GM10248 (cell line): Measurements from ENCODE around the gene LMF1.

Experiments
- CTCF ChIA-PET: fragments of 300-600 bp; sonication (Branson Sonifier 250); formaldehyde crosslinking; extraction: SDS; loops from one replicate; lab custom pipeline; 2021; ENCODE audit warnings: antibody characterized with exemption; lab: Yijun Ruan, JAX
- POLR2A ChIA-PET: fragments of 350-650 bp; sonication (Branson Sonifier 250); formaldehyde crosslinking; extraction: SDS; loops from one replicate; lab custom pipeline; 2020; ENCODE audit warnings: antibody characterized with exemption; lab: Yijun Ruan, JAX
- DNase-seq: peaks from one replicate; pipeline ENCODE4 v3.0.0; 2012; ENCODE audit errors: extremely low spot score
- TF ChIP-seq, protein P1 (sequence below): IDR thresholded peaks from 2 replicates; pipeline ENCODE4 v1.5.1; 2012; ENCODE audit warnings: mild to moderate bottlenecking, low read depth; ENCODE audit errors: extremely low read depth, missing control alignments, control extremely low read depth

LMF1 gene

DNA sequence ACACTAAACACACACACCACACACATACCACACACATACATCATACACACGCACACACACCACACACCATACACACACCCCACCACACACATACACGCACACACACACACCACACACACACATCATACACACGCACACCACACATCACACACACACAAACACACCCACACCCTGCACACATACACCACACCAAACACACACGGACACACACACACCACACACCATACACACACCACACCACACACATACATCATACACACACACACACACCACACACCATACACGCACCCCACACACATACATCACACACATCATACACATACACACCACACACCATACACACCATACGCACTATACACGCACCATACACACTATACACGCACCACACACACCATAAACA is 7.1 kb upstream of the LMF1 start:
- TF ChIP-seq, protein P1, sequence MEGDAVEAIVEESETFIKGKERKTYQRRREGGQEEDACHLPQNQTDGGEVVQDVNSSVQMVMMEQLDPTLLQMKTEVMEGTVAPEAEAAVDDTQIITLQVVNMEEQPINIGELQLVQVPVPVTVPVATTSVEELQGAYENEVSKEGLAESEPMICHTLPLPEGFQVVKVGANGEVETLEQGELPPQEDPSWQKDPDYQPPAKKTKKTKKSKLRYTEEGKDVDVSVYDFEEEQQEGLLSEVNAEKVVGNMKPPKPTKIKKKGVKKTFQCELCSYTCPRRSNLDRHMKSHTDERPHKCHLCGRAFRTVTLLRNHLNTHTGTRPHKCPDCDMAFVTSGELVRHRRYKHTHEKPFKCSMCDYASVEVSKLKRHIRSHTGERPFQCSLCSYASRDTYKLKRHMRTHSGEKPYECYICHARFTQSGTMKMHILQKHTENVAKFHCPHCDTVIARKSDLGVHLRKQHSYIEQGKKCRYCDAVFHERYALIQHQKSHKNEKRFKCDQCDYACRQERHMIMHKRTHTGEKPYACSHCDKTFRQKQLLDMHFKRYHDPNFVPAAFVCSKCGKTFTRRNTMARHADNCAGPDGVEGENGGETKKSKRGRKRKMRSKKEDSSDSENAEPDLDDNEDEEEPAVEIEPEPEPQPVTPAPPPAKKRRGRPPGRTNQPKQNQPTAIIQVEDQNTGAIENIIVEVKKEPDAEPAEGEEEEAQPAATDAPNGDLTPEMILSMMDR: no peak
- DNase-seq: no peak
- CTCF ChIA-PET: no interaction called here
- POLR2A ChIA-PET: interaction anchor here (0.5 kb wide), 1 partner anchor 928 kb away, joined by 5 read pairs; no protein-coding TSS in a partner anchor

DNA sequence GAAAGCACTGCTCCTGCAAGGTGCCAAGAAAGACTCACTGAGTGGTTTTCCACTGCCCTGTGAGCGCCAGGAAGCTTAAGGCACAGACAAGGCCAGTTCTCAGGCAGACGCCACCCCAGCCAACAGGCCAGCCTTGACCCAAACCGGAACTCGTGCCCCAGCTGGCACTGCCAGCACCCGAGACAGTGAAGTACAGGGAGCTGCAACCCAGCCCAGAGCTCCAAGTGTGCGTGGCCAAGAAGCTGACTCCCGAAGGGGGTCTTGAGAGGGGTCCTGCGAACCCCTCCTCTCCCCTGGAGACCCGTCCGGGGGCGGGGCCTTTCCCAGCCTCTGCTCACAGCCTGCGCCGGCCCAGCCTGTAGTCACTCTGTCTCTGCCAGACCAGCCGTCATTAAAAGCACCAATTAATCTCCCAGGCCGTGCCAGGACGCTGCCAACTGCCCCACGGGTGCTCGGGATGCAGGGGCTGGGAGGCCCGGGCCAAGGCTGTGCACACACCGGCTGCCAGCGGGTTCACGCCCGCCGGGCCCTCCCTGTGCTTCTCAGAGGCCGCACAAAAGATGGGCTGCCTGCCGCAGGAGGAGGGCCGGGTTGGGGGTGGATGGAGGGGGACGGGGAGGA is 6.4 kb upstream of the LMF1 start:
- no peak for DNase-seq
- TF ChIP-seq, protein P1: no peak
- ChIA-PET POLR2A (no interaction called here), CTCF (no interaction called here)

DNA sequence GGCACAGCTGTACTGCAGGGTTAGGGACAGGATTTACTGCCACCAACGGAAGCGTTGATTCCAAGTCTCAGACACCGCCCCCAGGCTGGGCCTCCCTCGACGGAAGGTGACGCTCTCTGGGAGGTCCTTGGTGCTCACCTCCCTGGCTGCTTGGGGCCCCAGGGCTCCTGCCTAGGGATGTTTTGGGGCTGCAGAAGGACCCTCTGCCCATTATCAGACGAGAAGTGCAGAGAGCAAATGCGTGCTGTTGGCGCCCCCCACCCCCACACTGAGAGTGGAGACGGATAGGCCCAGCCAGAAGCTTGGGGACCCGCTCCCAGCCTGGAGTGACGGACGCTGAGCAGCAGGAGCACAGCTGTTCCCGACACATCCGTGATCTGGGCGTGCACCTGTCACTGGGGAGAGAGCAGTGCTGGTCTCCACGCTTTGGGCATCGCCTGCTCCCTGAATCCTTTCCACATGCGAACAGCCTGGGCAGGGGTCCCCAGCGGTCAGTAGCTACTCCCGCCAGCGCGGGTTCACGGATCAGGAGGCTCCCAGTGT is 5.7 kb upstream of the LMF1 start:
- ChIA-PET POLR2A (no interaction called here), CTCF (no interaction called here)
- TF ChIP-seq, protein P1: no peak
- no peak for DNase-seq

DNA sequence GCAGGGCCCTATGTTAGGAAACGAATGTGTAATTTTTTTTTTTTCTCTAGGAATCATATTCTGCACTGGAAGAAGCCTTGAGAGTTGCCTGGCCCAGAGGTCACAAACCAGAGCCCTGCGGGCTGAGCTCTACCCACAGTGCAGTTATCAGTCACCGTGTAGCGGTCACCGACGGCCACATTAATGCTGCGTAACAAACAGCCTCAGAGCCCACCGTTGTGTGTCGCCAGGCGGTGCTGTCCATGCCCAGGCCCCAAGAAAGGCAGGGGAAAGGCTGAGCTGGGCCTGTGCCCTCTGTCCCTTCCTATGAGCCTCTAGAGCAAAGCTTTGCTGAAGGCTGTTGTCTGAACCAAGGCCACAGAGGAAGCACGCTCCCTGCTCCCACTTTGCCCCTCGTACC is 4.5 kb upstream of the LMF1 start:
- POLR2A ChIA-PET: no interaction called here
- TF ChIP-seq, protein P1: no peak
- CTCF ChIA-PET: interaction anchor here (0.7 kb wide), 1 partner anchor 490 kb away, joined by 3 read pairs; no protein-coding TSS in a partner anchor
- no peak for DNase-seq

DNA sequence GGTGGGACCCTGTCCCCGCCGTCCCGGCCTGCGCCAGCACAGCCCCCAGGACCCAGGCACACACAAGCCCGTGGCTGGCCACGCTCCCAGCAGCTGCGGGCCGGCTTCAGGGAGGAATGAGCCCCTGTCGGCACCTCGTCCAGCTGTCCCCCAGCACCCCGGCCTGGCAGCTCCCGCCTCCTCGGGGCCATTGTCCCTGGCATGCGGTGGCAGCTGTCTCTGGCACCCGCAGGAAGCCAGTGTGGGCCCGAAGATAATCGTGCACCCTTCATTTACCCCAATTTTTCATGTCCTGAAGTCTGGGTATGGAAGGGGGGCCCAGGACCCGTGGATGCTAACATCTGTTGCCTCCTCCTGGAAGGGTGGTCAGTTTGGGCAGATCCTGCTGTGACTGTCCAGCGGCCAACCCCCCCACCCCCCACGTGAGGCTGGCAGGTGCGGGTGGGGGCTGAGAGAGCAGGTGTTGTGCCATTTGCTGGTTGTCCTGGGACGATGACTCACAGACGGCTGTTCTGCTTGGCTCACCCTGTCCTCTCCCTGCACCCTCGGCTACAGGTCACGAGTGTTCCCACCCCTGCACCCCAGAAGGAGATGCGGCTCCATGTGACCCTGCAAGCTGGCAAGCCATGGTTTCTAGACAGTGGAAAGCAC is 4.0 kb upstream of the LMF1 start:
- CTCF ChIA-PET: interaction anchor here (0.7 kb wide), 1 partner anchor 490 kb away, joined by 3 read pairs; no protein-coding TSS in a partner anchor
- POLR2A ChIA-PET: no interaction called here
- TF ChIP-seq, protein P1: no peak
- DNase-seq: no peak

DNA sequence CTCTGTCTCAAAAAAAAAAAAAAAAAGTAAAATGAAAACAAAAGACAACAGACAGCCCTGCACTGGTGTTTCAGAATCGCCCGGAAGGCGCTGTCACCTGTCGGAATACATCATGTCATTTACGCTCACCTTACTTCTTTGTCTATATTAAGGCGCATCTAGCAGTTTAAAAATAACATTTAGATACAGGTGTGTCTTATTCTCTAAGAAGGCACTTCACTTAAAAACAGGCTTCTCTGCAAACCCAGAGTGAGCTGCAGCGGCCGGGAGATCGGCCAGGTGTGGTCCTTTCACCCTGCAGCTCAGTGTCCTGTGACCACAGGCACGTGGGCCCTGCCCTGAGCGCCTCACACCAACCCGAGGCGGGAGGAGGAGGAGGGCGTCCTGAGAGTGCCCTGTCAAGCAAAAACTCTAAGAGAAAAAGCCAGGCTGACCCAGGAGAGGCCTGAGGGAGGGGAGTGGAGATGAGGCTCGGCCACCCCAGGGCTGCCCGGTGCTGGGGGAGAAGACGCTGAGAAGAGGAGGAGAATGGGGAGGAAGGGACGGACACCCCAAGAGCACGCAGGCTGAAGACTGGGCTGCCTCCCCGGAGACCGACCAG is 3.3 kb upstream of the LMF1 start:
- no peak for DNase-seq
- TF ChIP-seq, protein P1: no peak
- CTCF ChIA-PET: no interaction called here
- POLR2A ChIA-PET: no interaction called here
